Muscle of back (tissue), 11 donors: ENCODE results near the gene PRRX1. TPM values are rescaled to one million over a fixed set of nuclear protein-coding genes. Genes with fewer than 3 reads are reported as not detected.

Experiments used
- DNase-seq, 3 donors: peaks; one replicate each; pipeline versions ENCODE4 v3.0.0 to v3.0.0-alpha.2; 2013
- polyA plus RNA-seq, 10 donors: library from polyadenylated mRNA; unstranded; fragments of 120-200 nt; gene quantifications; one replicate each; pipeline ENCODE4 v1.2.1, GENCODE V29; 2013; ENCODE audit not compliant: insufficient read length in 10 of 10

PRRX1 gene
- polyA plus RNA-seq, 10 donors = 152 to 217 (median 184) TPM

DNA sequence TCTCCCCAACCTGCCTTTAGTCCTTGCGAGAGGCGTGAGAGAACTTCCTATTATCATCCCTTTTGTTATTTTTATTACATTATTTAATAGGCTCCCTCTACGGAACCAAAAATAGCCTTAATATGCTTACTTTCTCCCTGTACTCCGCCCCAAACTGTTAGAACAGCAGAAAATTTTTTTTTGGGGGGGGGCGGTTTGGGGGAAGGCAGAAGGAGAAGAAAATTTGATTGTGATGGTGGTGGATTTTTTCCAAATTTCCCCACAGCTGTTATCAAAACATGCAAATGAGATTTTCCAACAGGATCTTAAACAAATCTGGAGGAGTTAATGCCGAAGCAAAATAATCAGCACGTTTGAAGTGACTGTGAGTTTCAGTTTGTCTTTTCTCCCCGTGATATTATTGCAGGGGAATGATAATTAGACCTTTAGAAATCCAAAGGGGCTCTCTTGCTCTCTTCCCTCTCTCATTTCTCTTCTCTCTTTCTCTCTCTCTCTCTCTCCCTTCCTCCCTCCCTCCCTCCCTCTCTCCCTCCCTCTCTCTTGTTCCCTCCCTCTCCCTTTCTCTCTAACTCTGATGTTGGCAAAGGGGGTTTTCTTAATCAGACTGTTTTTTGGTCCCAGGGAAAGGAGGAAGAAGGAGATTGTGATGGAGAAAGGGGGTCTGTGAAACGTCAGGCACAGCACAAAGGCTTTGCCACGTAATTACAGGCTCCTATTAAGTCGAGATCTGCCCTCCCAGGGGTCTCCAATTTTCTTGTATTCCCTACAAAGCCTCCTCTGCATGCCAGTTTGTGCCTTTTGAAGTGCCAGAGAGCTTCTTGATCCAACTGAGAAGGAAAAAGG, 1.1 kb upstream of the PRRX1 start:
- peak; percentile 73 to 89 (median 74) for DNase-seq

DNA sequence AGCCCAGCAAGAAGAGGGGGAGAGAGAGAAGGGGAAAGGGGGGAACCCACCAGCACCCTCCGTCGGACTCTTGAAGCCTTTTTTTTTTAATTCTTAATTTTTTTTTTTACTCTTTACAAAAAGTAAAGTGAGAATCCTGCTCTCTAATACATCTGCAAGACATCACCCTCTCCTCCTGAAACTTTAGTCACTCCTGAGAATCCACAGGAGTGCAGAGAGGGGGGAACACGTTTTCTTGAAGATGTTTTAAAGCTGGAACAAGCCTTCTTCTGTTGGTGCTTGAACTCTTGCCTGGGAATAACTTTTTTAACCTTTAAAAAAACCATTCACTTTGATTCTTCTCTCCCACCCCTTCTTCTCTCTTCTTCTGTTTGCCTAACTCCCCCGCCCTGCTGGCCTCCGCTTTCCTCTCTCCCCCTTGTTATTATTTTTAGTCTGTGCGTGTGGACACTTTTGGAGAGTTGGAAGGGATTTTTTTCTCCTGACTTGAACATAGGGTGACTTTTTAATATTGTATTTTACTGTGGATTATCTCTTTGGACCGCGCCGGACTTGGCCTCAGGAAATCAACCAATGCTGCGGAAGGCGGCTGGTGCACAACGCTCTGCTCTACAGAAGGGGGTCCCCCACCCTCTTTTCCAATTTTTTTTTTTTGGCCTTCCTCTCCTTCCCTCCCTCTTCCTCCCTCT, 383 bp upstream of the PRRX1 start:
- DNase-seq = peak; percentile 58 to 88 (median 70)

GRCh38 chr1:170664828-170665612, 1.1 kb downstream of the PRRX1 start:
- DNase-seq = peak in 1 of 3 donors; percentile 79

GRCh38 chr1:170665629-170666028, 1.7 kb downstream of the PRRX1 start:
- DNase-seq = peak in 1 of 3 donors; percentile 80

DNA sequence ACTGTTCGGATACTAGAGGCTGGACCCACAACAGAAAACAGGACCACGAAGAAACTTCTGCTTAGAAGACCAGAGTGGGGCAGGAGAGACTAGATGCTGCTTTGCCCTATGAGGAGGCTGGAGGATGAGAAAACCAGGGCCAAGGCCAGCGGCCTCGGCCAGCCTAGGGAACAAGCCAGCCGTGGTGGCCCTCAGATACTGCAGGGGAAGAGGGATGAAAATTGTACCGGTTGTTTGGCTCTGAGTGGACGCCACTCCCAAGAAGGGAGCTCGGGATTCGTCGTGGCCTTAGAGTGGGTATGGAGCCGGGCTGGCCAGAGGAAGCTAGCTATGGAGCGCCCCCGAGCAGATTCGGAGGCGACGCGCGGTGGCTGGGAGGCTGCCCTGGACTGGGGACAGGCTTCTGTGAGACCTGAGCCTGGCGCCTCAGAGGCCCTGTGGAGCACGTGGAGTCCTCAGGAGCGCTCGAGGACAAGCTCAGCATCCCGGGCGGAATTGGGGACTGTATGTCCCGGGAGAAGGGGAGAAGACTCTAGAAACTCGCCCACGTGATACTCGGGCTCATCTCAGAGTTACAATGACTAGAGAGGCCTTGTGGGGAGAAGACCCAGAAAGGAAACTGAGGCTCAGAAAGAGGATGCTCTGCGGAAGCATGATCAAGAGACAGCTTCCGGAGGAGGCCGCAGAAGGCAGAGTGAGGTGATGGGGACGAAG, 2.8 kb downstream of the PRRX1 start:
- DNase-seq = peak in 1 of 3 donors; percentile 84

GRCh38 chr1:170668209-170669106, 4.5 kb downstream of the PRRX1 start:
- peak in 2 of 3 donors; percentile 46 to 86 for DNase-seq

DNA sequence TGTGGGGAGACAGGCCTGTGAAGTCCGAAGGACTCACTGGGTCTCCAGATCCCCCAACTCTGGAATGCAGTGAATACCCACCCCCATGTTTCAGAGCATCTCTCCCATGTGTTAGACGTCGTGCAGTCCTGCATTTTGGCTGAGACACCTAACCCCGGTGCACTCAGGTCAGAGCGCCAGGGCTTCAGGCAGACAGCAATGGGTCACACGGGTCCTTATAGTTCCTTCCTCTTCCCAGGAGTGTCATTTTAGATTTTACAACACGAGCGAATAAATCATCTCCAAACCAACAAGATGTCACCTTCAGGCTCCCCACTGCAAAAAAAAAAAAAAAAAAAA, 5.1 kb downstream of the PRRX1 start:
- DNase-seq = peak in 1 of 3 donors; percentile 78

GRCh38 chr1:170669586-170670530, 5.9 kb downstream of the PRRX1 start:
- peak in 1 of 3 donors; percentile 67 for DNase-seq

GRCh38 chr1:170670802-170671628, 7.1 kb downstream of the PRRX1 start:
- DNase-seq = peak; percentile 72 to 89 (median 82)

- DNase-seq = no peak
Observed at GRCh38 chr1:170671629-170671963, 7.7 kb downstream of the PRRX1 start.

GRCh38 chr1:170672316-170672715, 8.4 kb downstream of the PRRX1 start:
- DNase-seq = peak in 1 of 3 donors; percentile 53

GRCh38 chr1:170674239-170674638, 10.3 kb downstream of the PRRX1 start:
- peak in 1 of 3 donors; percentile 72 for DNase-seq

- DNase-seq = peak in 1 of 3 donors; percentile 17
Observed at GRCh38 chr1:170674986-170675385, 11.1 kb downstream of the PRRX1 start.

DNA sequence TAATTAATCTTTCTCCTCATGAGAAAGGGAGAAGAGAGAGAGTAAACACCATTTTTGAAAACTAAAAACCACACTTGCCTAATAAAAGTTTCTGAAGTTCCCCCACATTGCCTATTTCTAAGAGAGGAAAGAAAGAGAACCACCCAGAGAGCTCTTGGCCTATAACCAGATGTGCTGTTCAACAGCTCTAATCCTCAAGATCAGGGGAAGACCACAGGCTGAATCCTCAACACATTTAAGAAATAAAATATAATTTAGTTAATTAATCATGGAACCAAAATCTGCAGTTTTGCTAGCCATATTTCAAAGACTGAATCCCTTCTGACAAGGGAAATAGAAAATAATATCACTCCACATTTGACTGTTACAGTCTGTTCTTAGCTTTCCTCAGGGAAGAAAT, 11.9 kb downstream of the PRRX1 start:
- DNase-seq = peak in 1 of 3 donors; percentile 58

GRCh38 chr1:170676628-170677027, 12.7 kb downstream of the PRRX1 start:
- DNase-seq = no peak

- DNase-seq = peak in 1 of 3 donors; percentile 49
Observed at GRCh38 chr1:170678027-170678600, 14.2 kb downstream of the PRRX1 start.

DNA sequence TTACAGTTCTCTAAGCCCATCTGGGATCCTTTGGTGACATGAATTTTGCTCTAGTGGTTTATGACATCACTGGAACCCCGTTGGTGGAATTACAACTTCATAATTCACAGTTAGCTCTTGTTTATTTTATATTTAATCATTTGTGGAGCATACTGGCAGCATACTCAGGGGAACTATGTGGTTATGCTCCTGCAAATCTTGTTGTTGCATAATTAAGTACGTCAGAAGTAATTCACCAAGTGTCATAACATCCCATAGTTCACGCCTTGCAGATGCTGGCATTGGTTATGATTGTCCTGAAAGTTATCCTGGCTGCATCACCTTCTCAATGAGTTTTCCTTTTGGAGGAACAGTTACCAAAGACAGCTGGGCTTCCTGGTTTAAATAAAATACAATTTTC, 16.5 kb downstream of the PRRX1 start:
- DNase-seq = peak in 1 of 3 donors; percentile 66

DNA sequence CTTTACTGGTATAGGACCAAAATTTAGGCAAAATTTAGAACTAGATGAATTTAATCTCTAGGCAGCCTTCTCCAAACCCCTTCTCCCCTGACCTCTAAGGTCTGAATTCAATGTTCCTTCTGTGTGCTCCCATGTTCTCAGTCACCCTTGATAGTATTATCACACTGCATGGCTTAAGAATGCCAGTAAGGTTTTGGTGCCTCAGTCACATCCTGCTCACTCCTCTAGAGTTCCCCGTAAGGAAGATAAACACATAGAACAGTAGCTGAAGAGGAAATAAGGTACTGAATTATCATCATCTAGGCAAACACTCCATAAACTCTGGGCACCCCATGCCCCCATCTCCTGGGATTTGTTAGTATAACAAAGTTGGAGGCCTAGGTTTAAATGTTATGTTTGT, 18.2 kb downstream of the PRRX1 start:
- no peak for DNase-seq
